Measurements from ENCODE around the gene TAMALIN. TPM values are rescaled to one million over a fixed set of nuclear protein-coding genes. Genes with fewer than 3 reads are reported as not detected.

TAMALIN gene
- 1.3 TPM for polyA plus RNA-seq (2012; ENCODE audit: low read depth, missing spikeins)

DNA sequence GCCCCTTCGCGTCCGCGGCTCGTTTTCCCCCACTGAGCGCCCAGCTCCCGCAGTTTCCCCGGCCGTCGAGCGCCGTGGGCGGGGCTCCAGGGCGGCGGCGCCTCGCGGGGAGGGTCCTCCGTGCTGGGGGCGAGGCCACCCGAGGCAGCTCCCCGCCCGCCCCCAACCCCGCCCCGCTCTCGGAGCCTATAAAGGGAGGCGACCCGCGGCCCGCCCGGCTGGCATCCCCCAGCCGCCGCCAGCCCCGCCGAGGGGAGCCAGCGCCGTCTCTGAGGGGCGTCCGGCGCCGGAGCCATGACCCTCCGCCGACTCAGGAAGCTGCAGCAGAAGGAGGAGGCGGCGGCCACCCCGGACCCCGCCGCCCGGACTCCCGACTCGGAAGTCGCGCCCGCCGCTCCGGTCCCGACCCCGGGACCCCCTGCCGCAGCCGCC lies at the start of gene TAMALIN:
Gene TAMALIN (plus strand): TSS at position 221 of the 432 bp plus-strand sequence. CDS start 74 bp downstream, at position 295.
- DNase-seq (ENCODE audit: insufficient read length, low spot score) = peak; percentile 63
- no peak for TF ChIP-seq POLR2AphosphoS5 (IDR thresholded peaks at IDR 0.05; ENCODE audit: low read depth, low read length)
- no peak for TF ChIP-seq PAX5 (IDR thresholded peaks at IDR 0.05; ENCODE audit: insufficient read depth, low read length, severe bottlenecking)
- TF ChIP-seq POLR2A (IDR thresholded peaks at IDR 0.05; ENCODE audit: low read depth, low read length) = no peak
- FAIRE-seq = no peak

DNA sequence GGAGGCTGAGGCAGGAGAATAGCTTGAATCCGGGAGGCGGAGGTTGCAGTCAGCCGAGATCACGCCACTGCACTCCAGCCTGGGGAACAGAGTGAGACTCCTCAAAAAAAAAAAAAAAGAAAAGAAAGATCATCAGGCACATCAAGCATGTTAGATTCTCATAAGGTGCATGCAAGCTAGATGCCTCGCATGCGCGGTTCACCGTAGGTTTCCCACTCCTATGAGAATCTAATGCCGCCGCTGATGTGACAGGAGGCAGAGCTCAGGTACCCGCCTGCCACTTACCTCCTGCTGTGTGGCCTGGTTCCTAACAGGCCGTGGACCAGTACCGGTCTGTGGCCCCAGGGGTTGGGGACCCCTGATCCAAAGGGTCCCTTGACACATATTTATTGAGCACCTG lies 48.2 kb upstream of the TAMALIN start:
- TF ChIP-seq TAF1 (IDR thresholded peaks at IDR 0.05; ENCODE audit: low read depth, low read length) = no peak
- FAIRE-seq = no peak

DNA sequence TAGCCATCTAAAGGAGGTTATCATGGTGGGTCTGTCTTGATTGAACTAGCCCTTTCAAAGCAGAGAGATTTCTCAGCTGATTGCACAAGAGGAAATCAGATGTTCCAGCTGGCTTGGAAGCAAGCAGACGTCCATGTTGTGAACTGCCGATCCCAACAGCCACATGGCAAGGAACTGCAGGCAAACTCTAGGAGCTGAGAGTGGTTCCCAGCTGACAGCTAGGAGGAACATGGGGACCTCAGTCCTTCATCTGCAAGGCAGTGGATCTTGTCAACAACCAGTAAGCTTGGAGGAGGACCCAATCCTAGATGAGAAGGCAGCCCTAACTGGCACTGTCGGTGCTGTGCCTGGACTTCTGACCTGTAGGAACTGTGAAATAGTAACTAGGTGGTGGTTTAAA lies 47.5 kb upstream of the TAMALIN start:
- no peak for DNase-seq (ENCODE audit: insufficient read length, low spot score)
- no peak for FAIRE-seq
- TF ChIP-seq POLR2AphosphoS5 (IDR thresholded peaks at IDR 0.05; ENCODE audit: low read depth, low read length) = no peak
- no peak for TF ChIP-seq SPI1 (IDR thresholded peaks at IDR 0.05; ENCODE audit: low read depth, low read length)
- no peak for TF ChIP-seq POU2F2 (IDR thresholded peaks at IDR 0.05; ENCODE audit: low read depth, low read length)
- TF ChIP-seq POLR2A (IDR thresholded peaks at IDR 0.05; ENCODE audit: low read depth, low read length) = no peak
- no peak for TF ChIP-seq PAX5 (IDR thresholded peaks at IDR 0.05; ENCODE audit: insufficient read depth, low read length, severe bottlenecking)
- TF ChIP-seq TAF1 (IDR thresholded peaks at IDR 0.05; ENCODE audit: low read depth, low read length) = no peak

More for the DNA sequence above, 48.2 kb upstream of the TAMALIN start:
- no peak for DNase-seq (ENCODE audit: insufficient read length, low spot score)

DNA sequence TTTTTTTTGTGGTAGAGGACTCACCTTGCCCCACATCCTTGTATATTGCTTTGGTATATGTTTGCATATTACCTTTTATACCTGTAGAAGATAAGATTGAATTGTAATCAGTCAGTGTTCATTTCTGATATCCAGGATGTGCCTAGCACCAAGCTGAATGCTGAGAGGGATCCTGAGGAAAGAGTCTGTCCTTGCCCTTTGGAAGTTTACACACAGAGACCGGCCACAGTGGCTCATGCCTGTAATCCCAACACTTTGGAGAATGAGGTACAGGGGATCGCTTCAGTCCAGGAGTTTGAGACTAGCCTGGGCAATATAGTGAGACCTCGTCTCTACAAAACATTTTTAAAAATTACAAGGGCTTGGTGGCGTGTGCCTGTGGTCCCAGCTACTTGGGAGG lies 46.8 kb upstream of the TAMALIN start:
- FAIRE-seq (no peak), DNase-seq (ENCODE audit: insufficient read length, low spot score) (no peak)
- TF ChIP-seq POLR2A (IDR thresholded peaks at IDR 0.05; ENCODE audit: low read depth, low read length) (no peak), POU2F2 (IDR thresholded peaks at IDR 0.05; ENCODE audit: low read depth, low read length) (no peak), PAX5 (IDR thresholded peaks at IDR 0.05; ENCODE audit: insufficient read depth, low read length, severe bottlenecking) (no peak), SPI1 (IDR thresholded peaks at IDR 0.05; ENCODE audit: low read depth, low read length) (no peak), POLR2AphosphoS5 (IDR thresholded peaks at IDR 0.05; ENCODE audit: low read depth, low read length) (no peak), TAF1 (IDR thresholded peaks at IDR 0.05; ENCODE audit: low read depth, low read length) (no peak)

DNA sequence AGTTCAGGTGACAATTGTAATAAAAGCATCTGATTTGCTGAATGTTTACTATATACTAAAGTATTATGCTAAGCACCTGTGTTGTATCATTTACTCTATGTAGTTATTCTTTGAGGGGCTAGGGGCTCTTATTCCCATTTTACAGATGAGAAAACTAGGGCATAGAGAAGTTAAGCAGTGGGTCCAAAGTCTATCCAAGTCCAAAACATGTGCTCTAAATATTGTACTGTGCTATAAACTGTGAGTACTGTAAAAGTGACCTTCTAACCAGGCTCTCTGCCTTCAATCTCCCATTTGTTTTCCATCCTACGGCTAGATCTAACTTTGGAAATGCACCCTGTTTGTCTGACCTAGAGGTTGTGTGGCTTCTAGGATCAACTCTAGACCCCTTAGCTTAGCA lies 46.3 kb upstream of the TAMALIN start:
- no peak for FAIRE-seq
- DNase-seq (ENCODE audit: insufficient read length, low spot score) = no peak
- TF ChIP-seq PAX5 (IDR thresholded peaks at IDR 0.05; ENCODE audit: insufficient read depth, low read length, severe bottlenecking) (no peak), POLR2AphosphoS5 (IDR thresholded peaks at IDR 0.05; ENCODE audit: low read depth, low read length) (no peak), POLR2A (IDR thresholded peaks at IDR 0.05; ENCODE audit: low read depth, low read length) (no peak), TAF1 (IDR thresholded peaks at IDR 0.05; ENCODE audit: low read depth, low read length) (no peak), SPI1 (IDR thresholded peaks at IDR 0.05; ENCODE audit: low read depth, low read length) (no peak), POU2F2 (IDR thresholded peaks at IDR 0.05; ENCODE audit: low read depth, low read length) (no peak)

DNA sequence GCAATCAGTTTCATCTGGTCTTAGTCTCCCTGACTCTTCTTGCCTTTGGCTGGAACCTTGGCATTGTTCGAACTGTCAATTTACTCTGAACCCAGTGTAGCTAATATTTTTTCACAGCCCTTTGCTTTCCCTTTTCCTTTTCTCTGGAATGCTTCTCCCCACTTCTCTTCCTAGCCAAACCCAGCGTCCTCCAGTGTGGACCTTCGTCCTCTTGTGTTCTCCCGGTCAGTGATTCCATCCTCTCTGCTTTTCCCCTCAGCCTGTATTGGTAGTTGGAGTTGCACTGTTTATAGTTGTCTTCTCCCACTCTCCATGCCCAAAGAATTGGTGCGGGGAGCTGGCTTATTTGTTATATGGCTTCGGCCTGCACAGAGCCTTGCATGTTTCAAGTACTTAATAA lies 45.9 kb upstream of the TAMALIN start:
- FAIRE-seq = no peak
- TF ChIP-seq POLR2A (IDR thresholded peaks at IDR 0.05; ENCODE audit: low read depth, low read length) = no peak
- no peak for TF ChIP-seq PAX5 (IDR thresholded peaks at IDR 0.05; ENCODE audit: insufficient read depth, low read length, severe bottlenecking)
- DNase-seq (ENCODE audit: insufficient read length, low spot score) = no peak

DNA sequence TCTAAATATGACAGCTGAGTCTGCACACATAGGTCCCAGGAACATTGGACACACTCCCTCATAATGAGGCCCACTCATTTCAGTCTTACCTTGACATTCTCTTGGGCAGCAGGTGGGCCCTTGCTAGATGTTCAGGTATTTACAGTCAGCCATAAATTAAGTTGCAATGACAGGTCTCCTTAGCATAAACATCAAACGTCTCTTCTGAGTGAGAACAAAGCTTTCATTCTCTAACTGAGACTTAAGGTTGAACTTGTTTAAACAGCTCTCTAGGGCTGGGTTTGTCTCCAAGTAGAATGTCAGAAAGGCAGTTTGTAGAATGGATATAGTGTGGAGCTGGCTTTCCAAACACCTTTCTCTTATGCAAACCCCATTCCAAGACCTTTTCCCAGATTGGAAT lies 44.9 kb upstream of the TAMALIN start:
- DNase-seq (ENCODE audit: insufficient read length, low spot score) (no peak), FAIRE-seq (no peak)
- TF ChIP-seq SPI1 (IDR thresholded peaks at IDR 0.05; ENCODE audit: low read depth, low read length) (no peak), PAX5 (IDR thresholded peaks at IDR 0.05; ENCODE audit: insufficient read depth, low read length, severe bottlenecking) (no peak), TAF1 (IDR thresholded peaks at IDR 0.05; ENCODE audit: low read depth, low read length) (no peak), POU2F2 (IDR thresholded peaks at IDR 0.05; ENCODE audit: low read depth, low read length) (no peak), POLR2AphosphoS5 (IDR thresholded peaks at IDR 0.05; ENCODE audit: low read depth, low read length) (no peak), POLR2A (IDR thresholded peaks at IDR 0.05; ENCODE audit: low read depth, low read length) (no peak)

DNA sequence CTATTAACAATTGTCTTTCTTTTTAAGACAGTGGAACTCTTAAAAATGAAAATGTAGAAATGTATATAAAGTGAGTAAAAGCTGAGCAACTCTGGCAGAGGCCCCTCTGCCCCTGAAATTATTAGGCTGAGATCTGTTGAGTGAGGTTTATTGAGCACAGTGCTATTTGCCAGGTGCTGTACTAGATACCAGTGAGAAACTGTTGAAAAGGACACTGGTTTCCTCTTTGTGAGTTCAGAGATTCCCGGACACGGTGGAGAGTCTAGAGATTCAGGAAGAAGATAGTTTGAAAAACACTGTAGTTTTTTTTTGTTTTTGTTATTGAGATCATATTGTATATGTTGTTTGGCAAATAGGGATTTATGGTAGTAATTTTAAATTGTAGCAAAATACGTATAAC lies 44.0 kb upstream of the TAMALIN start:
- FAIRE-seq (no peak), DNase-seq (ENCODE audit: insufficient read length, low spot score) (no peak)
- TF ChIP-seq POLR2AphosphoS5 (IDR thresholded peaks at IDR 0.05; ENCODE audit: low read depth, low read length) (no peak), SPI1 (IDR thresholded peaks at IDR 0.05; ENCODE audit: low read depth, low read length) (no peak), TAF1 (IDR thresholded peaks at IDR 0.05; ENCODE audit: low read depth, low read length) (no peak), PAX5 (IDR thresholded peaks at IDR 0.05; ENCODE audit: insufficient read depth, low read length, severe bottlenecking) (no peak), POU2F2 (IDR thresholded peaks at IDR 0.05; ENCODE audit: low read depth, low read length) (no peak), POLR2A (IDR thresholded peaks at IDR 0.05; ENCODE audit: low read depth, low read length) (no peak)

DNA sequence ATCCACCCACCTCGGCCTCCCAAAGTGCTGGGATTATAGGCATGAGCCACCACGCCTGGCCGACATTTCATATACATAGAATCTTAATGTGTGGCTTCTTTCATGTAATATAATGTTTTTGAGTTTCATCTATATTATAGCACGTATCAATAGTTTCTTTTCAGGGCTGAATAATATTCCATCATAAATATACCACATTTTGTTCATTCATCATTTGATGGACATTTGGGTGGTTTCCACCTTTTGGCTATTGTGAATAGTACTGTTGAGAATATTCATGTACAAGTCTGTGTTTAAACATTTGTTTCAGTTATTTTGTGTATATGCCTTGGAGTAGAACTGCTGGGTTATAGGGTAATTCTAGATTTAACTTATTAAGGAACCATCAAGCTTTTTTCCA lies 43.3 kb upstream of the TAMALIN start:
- no peak for DNase-seq (ENCODE audit: insufficient read length, low spot score)
- FAIRE-seq = no peak
- TF ChIP-seq POU2F2 (IDR thresholded peaks at IDR 0.05; ENCODE audit: low read depth, low read length) (no peak), TAF1 (IDR thresholded peaks at IDR 0.05; ENCODE audit: low read depth, low read length) (no peak), SPI1 (IDR thresholded peaks at IDR 0.05; ENCODE audit: low read depth, low read length) (no peak), POLR2A (IDR thresholded peaks at IDR 0.05; ENCODE audit: low read depth, low read length) (no peak), PAX5 (IDR thresholded peaks at IDR 0.05; ENCODE audit: insufficient read depth, low read length, severe bottlenecking) (no peak), POLR2AphosphoS5 (IDR thresholded peaks at IDR 0.05; ENCODE audit: low read depth, low read length) (no peak)

DNA sequence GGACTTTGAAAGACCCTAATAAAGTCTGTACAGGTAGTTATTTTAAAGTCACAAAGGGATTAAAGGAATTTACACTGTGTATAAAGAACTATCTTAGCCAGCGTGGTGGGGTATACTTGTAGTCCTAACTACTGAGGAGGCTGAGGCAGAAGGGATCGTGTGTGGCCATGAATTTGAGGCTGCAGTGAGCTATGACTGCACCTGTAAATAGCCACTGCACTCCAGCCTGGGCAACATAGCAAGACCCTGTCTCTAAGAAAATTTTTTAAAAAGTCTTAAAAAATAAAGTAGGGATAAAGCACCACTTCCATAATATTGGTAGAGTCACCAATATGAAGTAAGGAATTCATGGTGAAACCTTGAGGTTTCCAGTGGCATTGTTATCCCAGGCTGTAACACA lies 37.1 kb upstream of the TAMALIN start:
- no peak for FAIRE-seq

More for the DNA sequence above, 37.1 kb upstream of the TAMALIN start:
- TF ChIP-seq POLR2A (IDR thresholded peaks at IDR 0.05; ENCODE audit: low read depth, low read length) (no peak), SPI1 (IDR thresholded peaks at IDR 0.05; ENCODE audit: low read depth, low read length) (no peak), TAF1 (IDR thresholded peaks at IDR 0.05; ENCODE audit: low read depth, low read length) (no peak), POLR2AphosphoS5 (IDR thresholded peaks at IDR 0.05; ENCODE audit: low read depth, low read length) (no peak), POU2F2 (IDR thresholded peaks at IDR 0.05; ENCODE audit: low read depth, low read length) (no peak), PAX5 (IDR thresholded peaks at IDR 0.05; ENCODE audit: insufficient read depth, low read length, severe bottlenecking) (no peak)
- no peak for DNase-seq (ENCODE audit: insufficient read length, low spot score)

Measured in GM12891 (cell line).